Cardiac septum (tissue), 1 donor: Measurements from ENCODE around the gene RND3. TPM values are rescaled to one million over a fixed set of nuclear protein-coding genes. Genes with fewer than 3 reads are reported as not detected.

Source experiments
- DNase-seq: peaks from one replicate; pipeline ENCODE4 v3.0.0-alpha.2; 2020; ENCODE audit warnings: low spot score
- intact Hi-C: fragments of 100-400 bp; cut with DNase I; formaldehyde crosslinking; loops from one replicate; pipeline ENCODE4 v1.14.0; 2022
- total RNA-seq: library from RNA; stranded (reverse); fragmentation: NEBNext Ultra II Directional; extraction: Animal tissue kit (Norgen Biotek cat#: 25700); gene quantifications from one replicate; pipeline ENCODE4 v1.2.1, GENCODE V29; 2021
- donor health status: DM: no; HTN: no; CAD: no.

The RND3 gene
- total RNA-seq, 1 donor from 2014 or later = 46.9 TPM

DNA sequence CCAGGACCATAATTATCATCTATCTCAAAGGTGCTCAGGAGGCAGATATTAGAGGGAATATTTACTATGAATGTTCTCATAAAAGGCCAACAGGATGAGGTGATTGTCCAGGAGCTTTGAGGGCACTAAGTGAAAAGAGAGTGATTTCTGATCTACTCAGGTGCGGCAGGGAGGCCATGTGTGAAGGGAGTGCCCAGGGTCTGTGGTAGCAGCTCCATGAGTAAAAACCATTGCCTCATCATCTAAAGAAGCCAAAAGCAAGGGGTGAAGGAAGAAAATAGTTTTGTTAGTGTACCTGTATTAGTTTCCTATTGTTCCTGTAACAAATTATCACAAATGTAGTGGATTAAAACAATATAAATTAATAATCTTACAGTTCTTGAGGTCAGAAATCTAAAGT is 22.5 kb downstream of the RND3 start:
- intact Hi-C loops = no loop called here
- DNase-seq = no peak

DNA sequence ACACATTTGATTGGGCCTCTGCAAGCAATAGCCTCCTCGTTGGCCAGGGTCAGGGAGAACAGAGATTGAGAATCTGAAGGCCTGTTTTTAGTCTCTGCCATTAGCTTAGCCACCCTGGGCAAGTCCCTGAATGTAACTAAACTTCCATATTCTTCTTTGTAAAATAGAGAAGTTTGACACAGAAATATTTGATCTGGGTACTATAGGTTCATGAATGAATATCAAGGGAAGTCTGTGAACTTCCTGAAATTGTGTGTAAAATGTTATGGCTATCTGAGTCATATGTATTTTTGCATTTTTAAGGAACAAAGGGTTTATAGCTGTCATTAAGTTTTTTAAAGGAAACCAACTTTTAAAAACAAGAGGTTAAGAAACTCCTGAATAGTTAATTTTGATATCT is 23.2 kb downstream of the RND3 start:
- intact Hi-C loops = no loop called here
- DNase-seq = no peak

DNA sequence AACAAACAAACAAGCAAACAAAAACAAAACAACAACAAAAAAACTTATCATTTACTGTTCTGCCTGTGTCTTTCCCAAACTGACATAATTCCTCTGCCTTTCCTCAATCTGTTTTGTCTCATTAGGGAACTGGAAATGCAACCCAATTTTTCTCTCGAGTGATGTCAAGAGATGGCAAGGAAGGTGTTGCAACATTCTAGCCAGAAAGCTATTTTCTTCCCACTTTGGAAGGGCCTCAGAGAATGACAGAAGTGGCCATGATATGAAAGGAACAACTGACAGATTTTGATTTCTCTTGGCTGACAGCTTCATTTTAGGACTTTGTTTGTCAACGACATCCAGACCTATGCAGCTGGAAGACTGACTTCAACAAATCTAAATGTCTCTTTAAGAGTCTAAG is 24.7 kb downstream of the RND3 start:
- no peak for DNase-seq
- intact Hi-C loops = no loop called here

DNA sequence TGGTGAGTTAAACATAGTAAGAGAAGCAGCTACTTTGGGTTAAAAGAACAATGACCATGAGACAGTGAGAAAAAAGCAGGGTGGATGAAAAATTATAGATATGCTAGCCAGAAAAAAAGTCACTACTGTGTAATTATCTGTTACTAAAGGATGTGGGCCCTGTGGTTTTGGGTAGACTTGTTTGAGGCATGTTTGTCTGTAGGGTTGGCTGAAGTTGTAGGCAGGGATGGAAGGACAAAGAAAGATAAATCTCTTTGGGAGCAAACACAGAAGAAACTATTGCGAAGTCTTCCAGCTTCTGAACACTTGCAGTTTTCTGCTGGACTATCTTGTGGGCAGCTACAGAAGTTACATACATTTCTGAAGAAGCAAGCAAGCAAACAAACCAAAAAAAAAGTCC is 28.2 kb downstream of the RND3 start:
- intact Hi-C loops = no loop called here
- DNase-seq = no peak

DNA sequence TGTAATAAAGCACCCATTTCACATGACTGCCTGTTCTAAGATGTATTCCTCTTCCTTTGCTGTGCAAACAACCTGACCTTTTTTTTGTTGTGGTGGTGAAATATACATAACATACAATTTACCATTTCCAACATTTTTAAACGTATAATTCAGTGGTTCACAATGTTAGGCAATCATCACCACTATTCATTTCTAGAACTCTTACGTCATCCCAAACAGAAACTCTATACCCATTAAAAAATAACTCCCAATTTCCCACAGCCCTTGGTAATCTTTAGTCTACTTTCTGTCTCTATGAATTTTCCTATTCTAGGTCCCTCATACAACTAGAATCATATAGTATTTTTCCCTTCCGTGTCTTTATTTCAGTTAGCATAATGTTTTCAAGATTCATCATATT is 36.7 kb downstream of the RND3 start:
- intact Hi-C loops = no loop called here
- no peak for DNase-seq

DNA sequence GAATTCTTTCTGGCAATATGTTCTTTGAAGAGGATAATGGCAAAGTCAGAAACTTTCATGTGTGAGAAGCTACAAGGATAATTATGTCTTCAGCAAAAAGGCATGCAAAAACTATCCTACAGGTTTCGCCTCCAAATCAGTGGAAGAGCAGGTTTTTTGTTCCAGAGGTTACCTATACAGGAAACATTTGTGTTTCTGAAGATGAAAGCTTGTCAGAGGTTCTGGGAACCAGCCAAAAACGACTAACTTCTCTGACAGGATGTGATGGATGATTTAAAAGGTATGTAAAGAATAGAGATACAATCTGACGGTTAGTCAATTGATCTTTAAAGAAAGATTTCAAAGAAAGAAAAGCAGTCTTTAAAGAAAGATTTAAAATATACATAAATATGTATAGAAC is 37.6 kb downstream of the RND3 start:
- DNase-seq = no peak
- intact Hi-C loops = no loop called here

DNA sequence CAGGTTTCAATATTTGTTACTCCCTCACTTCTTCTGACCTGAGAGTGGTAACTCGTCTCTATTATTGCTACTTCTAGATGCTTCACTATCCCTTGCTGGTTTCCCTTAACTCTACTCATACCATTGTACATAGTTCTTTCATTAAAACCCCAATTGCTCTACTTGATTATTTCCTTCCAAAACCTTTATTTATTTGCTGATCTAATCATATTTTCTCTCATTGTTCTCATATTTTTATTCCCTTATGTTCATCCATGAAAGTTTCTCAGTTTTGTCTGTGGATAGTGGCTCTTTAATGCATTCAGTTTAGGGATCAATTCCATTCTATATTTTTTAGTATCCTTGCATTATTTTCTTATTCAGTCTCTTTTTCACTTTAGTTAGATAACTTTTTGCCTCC is 42.1 kb downstream of the RND3 start:
- DNase-seq = no peak
- intact Hi-C loops = no loop called here

DNA sequence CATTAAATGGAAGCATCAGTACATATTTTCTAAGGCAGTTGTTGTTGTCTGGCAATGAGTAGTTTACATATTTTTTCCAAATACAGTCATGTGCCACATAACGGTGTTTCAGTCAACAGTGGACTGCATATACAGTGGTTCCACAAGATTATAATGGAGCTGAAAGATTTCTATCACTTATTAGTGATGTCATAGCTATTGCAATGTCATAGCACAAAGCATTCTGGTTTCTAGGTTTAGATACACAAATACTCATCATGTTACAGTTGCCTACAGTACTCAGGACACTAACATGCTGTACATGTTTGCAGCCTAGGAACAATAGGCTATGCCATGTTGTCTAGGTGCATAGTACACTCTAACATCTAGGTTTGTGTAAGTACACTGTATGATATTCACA is 45.0 kb downstream of the RND3 start:
- intact Hi-C loops = no loop called here
- no peak for DNase-seq

DNA sequence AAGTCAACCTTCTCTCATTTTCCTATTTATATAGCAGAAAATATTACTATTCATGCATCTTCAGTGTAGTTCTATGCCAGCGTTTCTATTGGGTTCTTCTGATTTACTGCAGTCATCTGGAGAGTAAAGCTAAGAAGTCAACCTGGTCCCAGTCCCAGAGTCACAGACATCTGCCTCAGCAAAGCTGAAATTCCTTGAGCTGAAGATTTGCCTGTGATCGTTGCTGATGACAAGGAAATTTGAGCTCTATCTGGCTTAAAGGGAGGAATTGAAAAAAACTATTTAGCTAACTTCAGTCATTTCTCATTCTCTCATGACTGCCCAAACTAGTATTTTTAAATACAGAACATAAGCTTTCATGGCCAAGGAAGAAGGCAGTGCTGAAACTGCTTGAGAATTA is 45.7 kb downstream of the RND3 start:
- intact Hi-C loops = no loop called here
- DNase-seq = no peak

DNA sequence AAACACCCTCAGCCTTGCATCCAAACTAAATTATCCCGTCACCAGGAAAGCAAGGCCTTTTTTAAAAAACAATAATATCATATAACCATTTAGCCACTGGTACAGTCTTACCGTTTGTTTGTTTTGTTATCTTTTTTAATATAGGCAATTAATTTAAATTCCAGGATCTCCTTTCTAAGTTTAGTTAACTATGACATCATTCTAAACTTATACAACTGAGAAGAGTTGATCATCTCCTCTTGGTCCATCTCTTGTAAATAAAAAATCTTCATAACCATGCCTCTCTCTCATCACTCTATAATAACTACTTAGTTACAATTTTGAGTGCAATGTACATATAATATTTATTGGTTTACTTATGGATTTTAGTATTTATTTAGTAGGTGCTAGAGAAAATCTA is 46.2 kb downstream of the RND3 start:
- intact Hi-C loops = no loop called here
- no peak for DNase-seq

DNA sequence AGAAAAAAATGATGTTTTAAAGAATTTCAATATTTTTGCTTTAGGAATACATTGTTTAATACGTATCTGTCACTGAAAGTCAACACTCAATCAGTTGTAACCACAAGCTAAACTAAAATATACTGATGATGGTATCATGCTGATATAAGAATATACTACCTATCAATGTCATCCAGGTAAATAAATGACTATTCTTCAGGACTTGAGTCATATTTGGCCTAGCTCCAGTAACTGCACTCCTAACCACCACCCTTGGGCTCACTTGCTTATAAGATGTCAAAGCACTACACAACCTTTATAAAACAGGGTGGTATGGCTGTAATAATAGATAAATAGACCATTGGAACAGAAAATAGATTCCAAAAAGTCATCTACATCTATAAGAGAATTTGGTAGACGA is 48.8 kb downstream of the RND3 start:
- no peak for DNase-seq
- intact Hi-C loops = no loop called here

DNA sequence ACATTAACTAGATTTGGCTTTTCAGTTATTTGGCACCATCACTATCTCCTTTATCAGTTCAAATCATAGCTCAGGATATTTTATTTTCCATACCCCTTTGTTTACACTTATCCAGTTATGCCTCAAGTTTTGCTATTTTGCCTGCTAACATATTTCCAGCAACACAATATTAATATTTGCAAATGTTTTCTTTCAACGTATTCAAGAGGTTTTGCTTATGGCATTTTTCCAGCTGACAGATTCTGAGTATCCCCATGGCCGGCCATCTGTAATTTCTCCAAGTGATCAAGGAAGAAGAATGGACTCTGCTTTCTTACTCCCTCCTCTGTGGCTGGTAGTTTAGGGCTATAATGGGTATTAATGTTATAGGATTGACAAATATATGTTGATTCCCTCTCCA is 49.4 kb downstream of the RND3 start:
- no peak for DNase-seq
- intact Hi-C loops = no loop called here

DNA sequence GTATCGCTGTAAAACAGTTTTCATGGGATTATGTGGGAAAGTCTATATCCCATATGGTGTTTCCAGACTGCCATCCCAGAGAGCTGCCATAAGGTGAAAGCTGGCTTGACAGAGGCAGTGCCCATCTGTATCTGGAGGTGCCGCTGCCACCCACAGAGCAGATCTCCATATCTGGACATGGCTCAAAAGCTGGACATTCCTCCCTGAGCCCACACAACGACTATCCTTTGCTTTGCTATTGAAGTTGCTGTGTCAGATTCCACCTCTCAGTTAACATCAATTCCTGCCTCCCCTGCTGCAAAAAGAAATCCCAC is 55.2 kb downstream of the RND3 start:
- DNase-seq = no peak
- intact Hi-C loops = no loop called here

DNA sequence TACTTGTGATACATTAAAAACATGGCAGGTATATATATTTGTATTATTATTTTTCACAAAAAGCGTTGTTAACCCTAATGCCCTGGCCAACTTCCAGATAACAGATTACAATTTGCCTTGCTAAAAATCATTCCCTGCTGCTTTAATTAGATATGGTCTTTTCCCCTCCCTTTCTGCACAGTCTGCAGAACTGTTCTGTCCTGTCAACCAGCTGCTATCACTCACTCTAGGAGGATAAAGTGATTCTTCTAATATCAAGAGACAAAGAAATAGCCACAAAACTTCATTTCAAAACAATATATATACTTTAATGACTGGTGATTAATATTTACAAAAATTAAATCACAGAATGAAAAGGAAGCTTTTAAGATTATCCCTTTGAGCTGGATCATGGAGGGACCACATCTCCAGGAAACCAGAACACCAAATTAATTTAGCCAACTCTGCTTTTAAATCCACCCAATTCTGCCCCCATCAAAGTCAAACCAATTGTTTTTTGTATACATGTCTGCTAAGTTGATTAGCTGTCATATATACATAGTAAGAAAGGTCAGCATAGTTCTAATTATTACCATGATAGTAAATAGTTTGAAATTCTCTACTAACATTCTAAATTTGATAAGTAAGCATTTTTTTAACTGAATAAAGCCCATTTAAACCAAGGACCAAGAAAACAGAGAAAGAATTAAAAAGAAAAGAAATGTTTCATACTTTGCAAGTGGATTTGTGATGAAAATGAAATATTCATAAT is 55.7 kb downstream of the RND3 start:
- intact Hi-C loops = no loop called here
- DNase-seq = no peak

DNA sequence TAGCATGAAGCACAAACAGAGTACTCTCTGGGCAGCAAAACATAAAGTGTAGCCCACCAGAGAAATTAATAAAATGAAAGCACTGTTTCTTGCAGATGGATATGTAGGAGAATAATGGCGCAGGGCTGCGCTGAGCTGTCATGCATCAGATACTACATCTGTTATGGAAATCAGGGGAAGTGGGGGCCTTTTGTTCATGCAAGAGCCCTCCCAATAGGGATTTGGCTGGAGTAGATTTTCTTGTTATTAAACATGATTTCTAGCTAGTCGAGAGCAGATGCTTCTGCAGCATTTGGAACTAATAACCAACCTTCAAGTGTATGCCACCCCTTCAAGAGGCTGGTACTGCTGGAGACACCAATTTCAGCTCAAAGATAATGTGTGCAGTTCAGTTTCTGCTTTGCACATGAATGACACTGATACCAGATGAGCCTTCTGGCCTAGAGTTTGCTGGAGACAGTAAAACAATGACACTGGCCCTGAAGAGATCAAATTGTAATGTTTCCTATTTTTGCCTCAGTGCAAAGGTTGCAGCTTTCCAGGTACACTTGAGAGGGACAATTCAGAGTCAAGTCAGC is 58.0 kb downstream of the RND3 start:
- no peak for DNase-seq
- intact Hi-C loops = loop anchor here (5.0 kb wide), 2 partner anchors 43 to 183 kb away; no protein-coding TSS in a partner anchor

DNA sequence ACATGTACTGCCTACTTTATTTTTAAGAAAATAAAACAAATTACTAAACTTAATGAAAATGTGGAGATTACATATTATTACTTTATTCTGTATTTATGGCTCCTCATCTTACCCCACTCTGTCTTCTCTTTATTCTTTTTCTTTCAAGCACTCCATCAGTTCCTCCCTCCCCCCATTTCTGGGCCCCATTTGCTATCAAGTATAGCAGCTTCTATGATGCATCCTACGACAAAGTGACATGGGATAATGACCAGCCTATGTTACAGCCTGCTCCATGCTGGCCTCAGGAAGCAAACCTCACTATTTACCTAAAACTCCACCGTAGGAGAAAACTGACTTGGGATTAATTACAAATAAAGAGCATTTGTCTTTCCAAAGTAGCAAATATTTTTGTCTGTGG is 58.8 kb downstream of the RND3 start:
- intact Hi-C loops = loop anchor here (5.0 kb wide), 2 partner anchors 44 to 184 kb away; no protein-coding TSS in a partner anchor
- no peak for DNase-seq

DNA sequence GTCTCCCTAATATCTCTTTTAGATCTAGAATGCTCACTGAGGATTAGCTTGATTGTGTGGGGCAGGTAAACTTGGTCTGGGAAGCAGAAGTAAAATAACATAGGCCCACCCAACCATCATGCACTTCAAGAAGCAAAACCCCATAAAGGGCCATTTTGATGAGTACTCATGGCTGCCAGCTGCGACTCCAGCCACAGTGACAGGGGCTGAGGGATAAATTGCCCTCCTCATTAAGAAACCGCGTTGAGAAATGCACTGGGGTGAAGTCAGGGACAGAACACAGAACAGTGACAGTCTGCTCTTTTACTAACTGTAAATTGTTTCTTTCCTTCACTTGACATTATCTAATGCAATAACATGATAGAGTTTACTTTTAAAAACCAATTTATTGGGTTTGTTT is 60.2 kb downstream of the RND3 start:
- intact Hi-C loops = loop anchor here (5.0 kb wide), 2 partner anchors 45 to 185 kb away; no protein-coding TSS in a partner anchor
- no peak for DNase-seq

DNA sequence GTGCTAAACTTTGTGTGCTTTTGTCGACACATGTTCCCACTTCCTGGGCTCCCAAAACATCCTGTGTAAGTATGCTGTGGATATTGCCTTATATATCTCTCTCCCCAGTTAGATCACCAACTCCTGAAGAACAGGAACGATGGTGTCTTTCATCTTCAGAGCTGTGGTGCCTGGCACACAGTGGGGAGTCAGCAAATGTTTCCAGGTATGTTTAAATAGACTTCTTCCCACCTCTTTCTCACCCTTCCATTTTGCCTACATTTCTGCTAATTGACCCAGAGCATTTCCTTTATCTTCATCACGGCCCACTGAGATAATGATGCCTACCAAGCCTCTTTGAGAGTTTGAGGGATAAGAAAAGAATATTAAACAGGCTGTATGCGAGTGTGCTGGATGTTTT is 60.7 kb downstream of the RND3 start:
- intact Hi-C loops = loop anchor here (5.0 kb wide), 2 partner anchors 46 to 186 kb away; no protein-coding TSS in a partner anchor
- no peak for DNase-seq

DNA sequence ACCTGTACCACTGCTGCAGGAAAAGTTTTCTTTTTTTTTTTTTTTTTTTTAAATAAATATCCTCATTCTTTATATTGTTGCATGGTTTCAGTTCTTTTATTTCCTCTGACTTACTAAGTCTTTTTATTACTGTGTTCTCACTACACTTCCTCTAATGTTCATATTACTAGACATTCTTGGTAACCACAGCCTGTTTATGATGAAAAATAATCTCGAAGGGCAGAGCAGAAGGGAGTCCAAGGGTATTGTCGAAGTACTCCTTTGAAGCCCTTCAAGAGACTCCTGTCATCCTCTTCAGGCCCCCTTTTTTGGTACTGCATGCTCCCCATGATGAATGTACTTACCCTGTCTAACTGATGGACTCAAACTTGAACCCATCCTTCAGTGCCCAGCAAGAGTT is 61.2 kb downstream of the RND3 start:
- intact Hi-C loops = loop anchor here (5.0 kb wide), 2 partner anchors 46 to 186 kb away; no protein-coding TSS in a partner anchor
- DNase-seq = no peak

DNA sequence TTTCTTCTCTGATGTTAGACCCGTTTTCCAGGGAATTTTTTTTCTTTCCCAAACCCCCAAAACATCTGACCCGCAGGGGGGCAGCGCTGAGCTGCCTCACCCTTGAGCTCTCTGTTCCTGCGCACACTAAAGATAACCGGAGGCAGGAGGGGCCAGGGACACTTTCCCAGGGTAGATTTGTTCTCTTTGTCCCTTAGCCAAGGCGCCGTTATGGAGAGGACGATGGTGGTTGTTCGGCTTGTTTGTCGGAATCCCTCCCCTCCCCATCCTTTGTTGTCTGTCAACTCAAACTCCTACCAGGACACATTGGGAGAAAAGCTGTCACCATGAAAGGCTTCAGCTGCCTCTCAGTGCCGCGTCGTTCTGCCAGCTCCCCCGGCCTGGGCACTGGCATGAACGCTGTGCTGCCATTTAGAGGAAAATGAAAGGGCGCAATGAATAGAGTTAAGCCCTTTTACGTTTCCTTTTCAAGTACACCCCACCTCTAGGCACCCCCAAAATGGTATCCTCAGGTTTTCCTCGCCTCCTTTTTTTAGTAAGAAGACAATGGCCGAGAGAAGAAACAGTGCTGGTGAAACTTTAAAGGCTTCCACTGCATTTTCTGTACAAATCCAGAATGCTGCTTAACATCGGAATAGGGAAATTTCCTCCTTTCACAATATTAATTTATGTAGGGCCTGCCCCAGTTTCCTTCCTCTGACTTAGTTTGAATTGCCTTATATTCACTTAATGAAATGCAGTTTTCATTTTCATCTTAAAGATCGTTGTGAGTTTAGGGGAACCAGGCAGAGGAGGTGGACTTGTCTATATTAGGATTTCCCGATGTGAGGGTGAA is 62.1 kb downstream of the RND3 start:
- DNase-seq = no peak
- intact Hi-C loops = loop anchor here (1.0 to 5.0 kb wide), 3 partner anchors 47 to 187 kb away; no protein-coding TSS in a partner anchor

DNA sequence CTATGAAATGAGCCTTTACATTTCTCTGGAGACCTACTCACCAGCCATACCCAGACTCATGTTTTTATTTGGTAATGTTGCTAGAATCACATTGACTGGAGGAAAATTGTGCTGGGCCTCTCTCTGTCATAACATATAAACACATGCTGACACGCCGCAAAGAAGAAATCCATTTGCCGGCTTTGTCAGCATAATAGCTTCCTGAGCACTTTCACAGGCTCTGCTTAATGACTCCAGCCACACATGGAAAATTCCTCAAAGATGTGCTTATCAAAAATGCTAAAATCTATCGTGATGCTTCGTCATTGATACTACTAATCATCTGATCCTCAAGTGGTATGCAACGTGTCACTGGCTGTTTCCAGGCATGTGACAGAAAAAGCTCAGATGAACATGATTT is 63.1 kb downstream of the RND3 start:
- no peak for DNase-seq
- intact Hi-C loops = no loop called here
